ENCODE data around the gene BSN. TPM values are rescaled to one million over a fixed set of nuclear protein-coding genes. Genes with fewer than 3 reads are reported as not detected.

The BSN gene
- total and polyA plus RNA-seq, 2 donors (not counting 1 experiment from before 2014, with no cell fraction given), result 0.03 to 0.20 TPM

GRCh38 chr3:49673715-49674496, 119.6 kb downstream of the BSN start, which contains the start of gene APEH:
Gene APEH (plus strand): TSS chr3:49674351. CDS start chr3:49674402, 51 bp downstream.
- Histone ChIP-seq H3K9ac (ENCODE audit: low read length) (peak within 1 kb of the TSS; percentile 77), H3K27me3 (replicated peaks in 1 of 4; ENCODE audit: control extremely low read depth in 1 of 4, control insufficient read depth in 3 of 4, insufficient read depth in 4 of 4, low read length in 3 of 4) (no peaks in the 10 kb centered on the region), H3K4me3 (ENCODE audit: control extremely low read depth in 1 of 5, extremely low read depth in 1 of 5, insufficient read depth in 1 of 5, low read depth in 2 of 5, low read length in 4 of 5) (peak within 1 kb of the TSS; percentile 51 to 84 (median 73)), H3K27ac (ENCODE audit: low read length in 2 of 2) (peak within 1 kb of the TSS; percentile 86 to 94), H2AFZ (ENCODE audit: insufficient read depth, low read depth, low read length, poor library complexity, severe bottlenecking) (peak within 1 kb of the TSS; percentile 92), H3K79me2 (ENCODE audit: control insufficient read depth, insufficient read depth, low read length) (peaks cover 20% of the 10 kb centered on the region), H3K4me1 (ENCODE audit: control insufficient read depth in 2 of 2, insufficient read depth in 2 of 2, low read length in 2 of 2) (peaks cover 13 to 18% of the 10 kb centered on the region in 2 donors), H3K4me2 (replicated peaks; ENCODE audit: low read depth, low read length, poor library complexity, severe bottlenecking) (peak within 1 kb of the TSS; percentile 92), H3K9me3 (ENCODE audit: control extremely low read depth in 1 of 3, control insufficient read depth in 2 of 3, insufficient read depth in 1 of 3, low read length in 2 of 3) (peaks cover 0 to 5% (median 0%) of the 10 kb centered on the region in 3 donors), H3K36me3 (replicated peaks in 1 of 2; ENCODE audit: control extremely low read depth in 1 of 2, control insufficient read depth in 1 of 2, extremely low read depth in 1 of 2, insufficient read depth in 2 of 2, low read length in 1 of 2) (peaks cover 0 to 31% of the 10 kb centered on the region in 2 experiments), H4K20me1 (ENCODE audit: control insufficient read depth, insufficient read depth, low read length, poor library complexity, severe bottlenecking) (peaks cover 22% of the 10 kb centered on the region)
- intact Hi-C loops (cut with micrococcal nuclease), result loop anchor here (1.0 to 5.0 kb wide), 12 partner anchors 15 to 580 kb away; partner anchors contain the start of genes AMIGO3, DAG1, GNAI2 and IP6K1
- TF ChIP-seq EZH2 (IDR thresholded peaks at IDR 0.05; ENCODE audit: borderline replicate concordance, insufficient read depth, low read depth, low read length, poor library complexity, severe bottlenecking), result no peak
- no peak for TF ChIP-seq CTCF (IDR thresholded peaks at IDR 0.05)
- under 1% methylated on average over 70 of the region's 71 CpGs for WGBS (ENCODE audit: insufficient coverage)
- ChIA-PET CTCF (interaction anchor here (1.9 to 5.0 kb wide), 2 partner anchors 134 kb away, joined by 6 to 161 read pairs; no protein-coding TSS in a partner anchor), POLR2A (no interaction called here)
- DNase-seq (peak; percentile 98), ATAC-seq (ENCODE audit: low read depth) (peak; percentile 88)
- no peaks in the 10 kb centered on the region for H3K27me3 Mint-ChIP-seq
- no peaks in the 10 kb centered on the region for H3K9me3 Mint-ChIP-seq (ENCODE audit: insufficient read depth)
- H3K27ac Mint-ChIP-seq, result peak within 1 kb of the TSS; percentile 98
- peaks cover 30% of the 10 kb centered on the region for H3K4me1 Mint-ChIP-seq
- peak within 1 kb of the TSS; percentile 99 for H3K4me3 Mint-ChIP-seq
